HuH-7.5 (cell line): Measurements from ENCODE around the gene ARID3B.
A peak's percentile ranks its signal among the peaks of the same experiment; 100 is the strongest.
"Not testable (repeated sequence)": the region's sequence is repeated elsewhere in the genome, so short reads cannot be mapped to it uniquely, and the experiment has no call there.

Experiments
- DNase-seq: peaks from one replicate; pipeline ENCODE4 v3.0.0; 2011; ENCODE audit warnings: low spot score

The ARID3B gene

DNA sequence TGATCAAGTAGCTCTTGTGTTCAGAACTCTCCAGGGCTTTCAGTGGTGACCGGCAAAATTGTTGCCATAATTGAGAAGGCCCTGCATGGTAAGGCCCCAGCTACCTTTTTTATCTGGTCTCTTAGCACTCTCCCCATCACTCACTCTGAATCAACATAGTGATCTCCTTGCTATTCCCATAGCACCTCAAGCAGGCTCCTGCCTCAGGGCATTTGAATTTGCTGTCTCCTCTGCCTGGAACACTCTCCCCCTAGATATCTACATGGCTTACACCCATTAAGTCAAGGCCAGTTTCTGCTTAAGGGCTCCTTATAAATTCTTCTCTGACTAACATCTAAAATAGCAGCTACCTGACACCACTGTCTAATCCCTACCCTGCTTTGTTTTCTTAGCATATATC is 3.3 kb upstream of the ARID3B start:
- no peak for DNase-seq

DNA sequence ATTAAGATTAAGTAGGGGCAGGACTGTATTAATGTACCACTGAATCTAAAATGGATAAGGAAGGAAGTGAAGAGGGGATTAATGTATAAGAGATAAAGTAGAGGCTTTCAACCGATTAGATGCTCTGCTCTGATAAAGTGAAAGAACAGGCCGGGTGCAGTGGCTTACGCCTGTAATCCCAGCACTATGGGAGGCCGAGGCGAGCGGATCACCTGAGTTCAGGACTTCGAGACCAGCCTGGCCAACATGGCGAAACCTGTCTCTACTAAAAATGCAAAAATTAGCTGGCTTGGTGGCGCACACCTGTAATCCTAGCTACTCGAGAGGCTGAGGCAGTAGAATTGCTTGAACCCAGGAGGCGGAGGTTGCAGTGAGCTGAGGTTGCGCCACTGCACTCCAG is 1.5 kb upstream of the ARID3B start:
- not testable (repeated sequence) for DNase-seq

GRCh38 chr15:74540161-74540760 is 759 bp upstream of the ARID3B start:
- no peak for DNase-seq

DNA sequence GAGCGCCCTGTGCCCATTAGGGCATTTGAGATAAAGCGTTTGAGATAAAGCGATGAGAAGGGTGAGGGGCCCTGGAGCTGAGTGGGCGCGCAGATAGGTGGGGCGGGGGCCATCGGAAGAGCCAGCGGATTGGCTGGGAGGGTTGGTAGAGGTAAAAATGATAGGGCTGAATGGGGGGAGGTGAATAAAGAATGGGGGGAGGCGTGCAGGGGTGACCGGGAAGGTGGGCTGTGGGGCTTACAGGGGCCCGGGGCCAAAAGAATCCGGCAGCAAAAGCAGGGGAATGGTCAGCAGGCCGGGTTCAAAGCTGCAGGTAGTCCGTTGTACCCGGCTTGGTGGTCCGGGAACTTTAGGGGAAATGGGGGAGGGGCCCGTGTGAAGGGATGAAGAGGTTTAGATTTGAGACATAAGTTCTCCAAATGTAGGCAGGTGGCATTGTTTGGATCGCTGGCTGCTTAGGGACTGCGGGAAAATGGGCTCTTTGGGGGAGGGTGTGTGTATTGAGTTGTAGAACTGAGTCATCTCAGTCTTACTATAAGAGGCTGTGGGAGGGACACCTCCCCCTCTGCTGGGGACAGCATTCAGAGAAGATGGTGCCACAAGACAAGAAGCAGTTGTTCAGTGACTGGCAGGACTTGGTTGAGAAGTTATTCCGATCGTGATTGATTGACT is 610 bp downstream of the ARID3B start:
- DNase-seq: peak; percentile 32

DNA sequence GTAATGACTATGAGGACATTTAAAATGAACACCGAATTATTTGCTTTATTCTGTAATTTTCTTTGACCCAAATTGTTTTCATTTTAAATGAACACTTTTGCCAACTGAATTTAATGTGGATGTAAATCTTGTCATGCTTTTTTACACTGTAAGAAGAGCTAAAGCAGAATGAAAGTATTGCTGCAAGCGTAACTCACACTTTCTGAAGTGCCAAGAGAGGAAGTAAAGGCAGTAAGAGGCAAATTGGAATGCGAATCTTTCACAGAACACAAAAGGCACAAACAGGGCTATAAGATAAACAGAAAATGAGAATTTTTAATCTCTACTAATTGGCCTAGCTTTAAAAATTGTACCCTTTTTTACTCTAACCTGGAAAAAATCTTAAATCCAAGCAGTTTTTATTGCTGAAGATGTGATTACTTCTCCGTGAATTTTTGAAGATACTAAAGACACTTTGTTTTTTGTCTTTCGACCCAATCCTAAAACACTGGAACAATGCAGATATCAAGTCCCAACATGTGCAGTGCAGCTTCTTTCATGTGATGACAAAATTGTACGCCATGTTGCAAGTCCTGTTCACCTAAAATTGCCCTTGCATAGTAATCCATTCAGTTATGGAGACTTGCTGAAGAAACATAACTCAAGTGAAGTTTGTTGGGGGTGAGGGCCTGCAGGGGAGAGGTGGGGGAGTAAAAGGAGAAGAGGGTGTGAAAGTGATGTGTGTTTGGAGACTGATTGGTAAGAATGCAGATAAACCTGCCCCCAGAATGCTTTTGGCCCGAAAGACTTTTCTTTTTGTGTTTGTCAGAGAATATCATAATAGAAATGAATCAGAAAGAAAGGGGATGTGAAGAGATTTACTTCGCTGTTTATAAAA is 1.4 kb downstream of the ARID3B start:
- DNase-seq: no peak

DNA sequence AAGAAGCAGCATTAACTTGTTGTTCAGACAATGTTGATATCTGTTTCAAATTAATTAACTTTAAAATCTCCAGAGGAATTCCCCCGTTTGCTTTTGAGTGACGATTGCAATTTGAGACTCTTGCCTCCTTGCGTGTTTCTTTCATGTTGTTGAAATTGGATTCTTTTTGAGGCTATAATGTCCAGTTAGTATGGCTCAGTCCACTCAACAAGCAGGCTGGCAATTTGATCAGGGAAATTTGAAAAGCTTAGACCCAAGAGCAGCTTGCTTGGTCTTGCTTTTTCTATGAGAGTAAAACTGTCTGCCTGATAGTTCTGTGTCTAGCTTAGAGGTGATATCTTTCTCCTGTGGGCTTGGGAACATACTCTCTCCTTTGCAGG is 2.0 kb downstream of the ARID3B start:
- no peak for DNase-seq

DNA sequence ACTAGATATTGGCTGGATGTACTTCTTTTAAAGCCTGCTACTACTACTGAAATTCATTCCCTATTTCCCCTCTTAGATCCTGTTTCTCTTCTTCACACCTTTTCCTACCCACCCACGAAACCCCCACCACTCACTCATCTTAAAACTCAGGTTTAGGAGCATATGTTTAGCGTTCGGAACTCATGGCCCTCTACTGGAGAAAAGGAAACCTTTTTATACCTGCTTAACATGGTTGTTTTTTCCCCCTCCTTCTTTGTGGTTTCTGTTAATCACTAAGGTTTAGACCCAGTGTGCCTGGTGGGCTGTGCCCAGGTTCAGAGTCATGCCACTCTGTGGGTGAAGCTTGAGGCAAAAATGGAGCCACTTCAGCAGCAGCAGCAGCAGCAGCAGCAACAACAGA is 2.6 kb downstream of the ARID3B start:
- DNase-seq: no peak

- no peak for DNase-seq
Observed at GRCh38 chr15:74545086-74545485, 4.1 kb downstream of the ARID3B start.

- peak; percentile 82 for DNase-seq
Observed at GRCh38 chr15:74545776-74546656, 5.0 kb downstream of the ARID3B start.

GRCh38 chr15:74547616-74548015 is 6.6 kb downstream of the ARID3B start:
- DNase-seq: no peak

- DNase-seq: no peak
Observed at GRCh38 chr15:74548241-74548640, 7.2 kb downstream of the ARID3B start.

DNA sequence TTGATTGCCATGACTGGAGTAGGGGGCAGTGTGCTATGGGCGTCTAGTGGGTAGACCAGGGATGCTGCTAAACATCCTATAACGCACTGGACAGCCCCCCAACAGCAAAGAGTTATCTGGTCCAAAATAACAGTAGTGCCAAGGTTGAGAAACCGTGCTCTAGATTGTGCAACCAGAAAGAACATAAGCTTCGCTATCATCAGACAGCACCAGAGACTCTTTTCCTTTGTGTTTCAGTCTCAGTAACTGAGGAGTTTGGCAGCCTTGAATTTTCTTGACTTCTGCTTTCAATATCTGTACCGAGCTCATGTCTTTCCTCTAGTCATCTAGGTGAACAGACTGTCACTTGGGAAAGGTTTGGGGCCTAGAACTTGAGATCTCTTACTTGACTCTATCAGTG is 8.8 kb downstream of the ARID3B start:
- DNase-seq: no peak

GRCh38 chr15:74551714-74552113 is 10.7 kb downstream of the ARID3B start:
- no peak for DNase-seq

- no peak for DNase-seq
Observed at GRCh38 chr15:74552773-74553441, 11.9 kb downstream of the ARID3B start.

DNA sequence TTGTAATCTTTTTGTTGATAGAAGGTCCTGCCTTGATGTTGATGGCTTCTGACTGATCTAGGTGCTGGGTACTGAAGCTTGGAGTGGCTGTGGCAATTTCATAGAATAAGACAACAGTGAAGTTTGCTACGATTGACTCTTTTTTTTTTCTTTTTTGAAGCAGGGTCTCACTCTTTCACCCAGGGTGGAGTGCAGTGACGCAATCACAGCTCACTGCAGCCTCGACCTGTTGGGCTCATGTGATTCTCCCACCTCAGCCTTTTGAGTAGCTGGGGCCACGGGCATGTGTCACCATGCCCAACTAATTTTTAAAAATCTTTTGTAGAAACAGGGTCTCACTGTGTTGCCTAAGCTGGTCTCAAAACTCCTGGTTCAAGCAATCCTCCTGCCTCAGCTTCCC is 14.2 kb downstream of the ARID3B start:
- DNase-seq: no peak

- no peak for DNase-seq
Observed at GRCh38 chr15:74558706-74559105, 17.7 kb downstream of the ARID3B start.

DNA sequence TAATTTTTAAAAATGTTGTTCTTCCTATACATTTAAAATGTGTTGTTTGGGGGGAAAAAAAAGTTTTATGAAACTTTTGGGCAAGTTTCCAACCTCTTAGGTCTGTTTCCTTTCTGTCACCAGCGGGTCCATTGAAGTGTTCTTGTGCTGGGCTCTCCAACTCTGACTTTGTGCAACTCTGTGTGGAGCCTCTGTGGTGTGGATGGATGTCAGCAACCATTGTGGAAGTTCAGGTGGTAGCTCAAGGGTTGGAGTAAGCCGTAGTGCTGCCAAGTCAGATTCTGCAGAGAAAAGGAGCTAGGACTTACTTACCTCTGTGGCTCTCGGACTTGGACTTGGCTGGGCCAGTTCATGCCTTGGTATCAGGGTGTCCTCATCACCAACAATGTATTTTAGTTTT is 22.4 kb downstream of the ARID3B start:
- no peak for DNase-seq

GRCh38 chr15:74564182-74564581 is 23.2 kb downstream of the ARID3B start:
- DNase-seq: no peak

DNA sequence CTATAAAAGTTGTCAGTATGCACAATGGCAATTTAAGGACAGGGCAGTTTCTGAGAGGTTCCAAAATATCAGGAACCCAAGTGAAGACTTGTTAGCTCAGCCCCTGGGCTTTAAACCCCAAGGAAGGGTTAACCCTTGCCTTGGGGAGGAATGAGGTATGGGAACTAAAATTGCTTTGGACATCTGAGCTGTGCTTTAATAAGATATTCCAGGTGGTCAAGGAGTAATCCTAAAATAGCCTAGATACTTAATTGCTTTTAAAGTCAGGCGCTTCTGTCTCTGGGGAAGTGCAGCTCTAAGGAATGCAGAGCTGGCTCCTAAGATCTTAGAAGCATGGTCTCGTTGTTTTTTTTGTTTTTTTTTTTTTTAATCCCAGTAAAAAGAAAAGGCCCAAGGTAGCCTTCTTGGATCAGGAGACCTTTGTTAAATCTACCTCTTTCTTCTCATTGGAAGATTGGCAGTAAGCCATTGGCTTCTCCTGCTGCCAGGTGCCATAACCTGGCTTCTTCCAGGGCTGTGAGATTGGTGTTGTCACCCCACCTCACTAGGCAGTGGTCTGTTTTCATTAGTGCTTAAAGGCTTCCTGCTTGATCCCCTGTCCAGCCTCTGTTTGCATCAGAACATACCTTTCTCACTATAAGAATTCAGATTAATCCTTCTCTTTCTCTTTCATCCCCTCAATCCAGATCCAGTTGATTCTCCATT is 24.5 kb downstream of the ARID3B start:
- no peak for DNase-seq

- DNase-seq: no peak
Observed at GRCh38 chr15:74568594-74568993, 27.6 kb downstream of the ARID3B start.

- no peak for DNase-seq
Observed at GRCh38 chr15:74569731-74570070, 28.7 kb downstream of the ARID3B start.
